ENCODE measurements around the gene APOBEC3B.

DNA sequence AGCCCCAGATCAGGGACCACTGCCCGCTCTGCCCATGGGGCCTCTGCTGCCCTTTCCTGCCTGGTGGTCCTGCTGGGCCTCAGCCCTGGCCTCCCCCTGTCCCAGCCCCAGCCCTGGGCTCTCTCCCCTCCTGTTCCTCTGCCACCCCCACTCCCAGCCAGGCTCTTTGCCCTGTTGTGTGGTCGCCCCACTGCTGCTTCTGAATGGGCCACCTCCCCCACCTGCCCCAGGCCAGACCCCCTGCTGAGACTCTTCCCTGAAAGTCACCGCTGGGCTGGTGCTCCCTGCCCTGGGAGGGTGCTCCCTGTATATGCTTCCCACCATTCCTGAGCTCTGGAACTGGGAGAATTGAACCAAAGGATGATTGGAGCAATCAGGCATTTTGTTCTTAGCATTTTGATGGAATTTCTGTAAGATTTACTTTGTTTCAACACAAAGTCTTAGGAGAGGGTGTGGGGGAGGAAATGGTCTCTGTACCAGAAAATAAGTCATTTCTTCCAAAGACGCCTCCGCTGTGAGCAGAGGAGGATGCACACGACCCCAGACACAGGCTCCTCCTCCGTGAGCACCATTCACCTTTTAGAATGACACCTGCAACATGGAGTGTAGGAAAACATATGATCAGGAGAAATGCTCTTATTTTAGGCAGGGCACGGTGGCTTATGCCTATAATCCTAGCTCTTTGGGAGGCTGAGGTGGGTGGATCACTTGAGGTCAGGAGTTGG lies 5.2 kb downstream of the APOBEC3B start:
- TF ChIP-seq, protein P1, sequence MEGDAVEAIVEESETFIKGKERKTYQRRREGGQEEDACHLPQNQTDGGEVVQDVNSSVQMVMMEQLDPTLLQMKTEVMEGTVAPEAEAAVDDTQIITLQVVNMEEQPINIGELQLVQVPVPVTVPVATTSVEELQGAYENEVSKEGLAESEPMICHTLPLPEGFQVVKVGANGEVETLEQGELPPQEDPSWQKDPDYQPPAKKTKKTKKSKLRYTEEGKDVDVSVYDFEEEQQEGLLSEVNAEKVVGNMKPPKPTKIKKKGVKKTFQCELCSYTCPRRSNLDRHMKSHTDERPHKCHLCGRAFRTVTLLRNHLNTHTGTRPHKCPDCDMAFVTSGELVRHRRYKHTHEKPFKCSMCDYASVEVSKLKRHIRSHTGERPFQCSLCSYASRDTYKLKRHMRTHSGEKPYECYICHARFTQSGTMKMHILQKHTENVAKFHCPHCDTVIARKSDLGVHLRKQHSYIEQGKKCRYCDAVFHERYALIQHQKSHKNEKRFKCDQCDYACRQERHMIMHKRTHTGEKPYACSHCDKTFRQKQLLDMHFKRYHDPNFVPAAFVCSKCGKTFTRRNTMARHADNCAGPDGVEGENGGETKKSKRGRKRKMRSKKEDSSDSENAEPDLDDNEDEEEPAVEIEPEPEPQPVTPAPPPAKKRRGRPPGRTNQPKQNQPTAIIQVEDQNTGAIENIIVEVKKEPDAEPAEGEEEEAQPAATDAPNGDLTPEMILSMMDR (IDR thresholded peaks at IDR 0.05; ENCODE audit: low read length) = no peak
- no peak for TF ChIP-seq EZH2 (IDR thresholded peaks at IDR 0.05; ENCODE audit: borderline replicate concordance, low read length)

Measured in OCI-LY1 (cell line).